H1 (cell line): Measurements from ENCODE around the gene CUBN. TPM values are rescaled to one million over a fixed set of nuclear protein-coding genes. Genes with fewer than 3 reads are reported as not detected.

ENCODE experiments used
- CTCF ChIA-PET: fragments of 300-600 bp; sonication (Branson Sonifier 250); formaldehyde crosslinking; loops from one replicate; lab custom pipeline; 2021; ENCODE audit not compliant: partially characterized antibody; lab: Charles Lee
- POLR2A ChIA-PET: fragments of 300-600 bp; sonication (Branson Sonifier 250); formaldehyde crosslinking; loops from one replicate; lab custom pipeline; 2021; ENCODE audit warnings: inconsistent platforms; ENCODE audit not compliant: partially characterized antibody; lab: Charles Lee
- DNase-seq, 2 experiments: peaks; one replicate each; pipeline versions ENCODE4 v3.0.0 to v3.0.0-alpha.2; 2010 to 2022; ENCODE audit warnings: low spot score in 2 of 2, low read depth in 1 of 2, mixed read lengths in 1 of 2
- FAIRE-seq: peaks from 2 replicates; lab custom pipeline; 2011; peaks lifted over from hg19 to GRCh38; lab: Jason Lieb, UNC
- H2AFZ ChIP-seq: 2 replicates; pipeline ENCODE4 v1.8.1; 2012; ENCODE audit warnings: low read length, inconsistent platforms
- H2AK5ac ChIP-seq: 2 replicates; pipeline ENCODE4 v1.6.1; 2013; ENCODE audit warnings: low read depth, low read length
- H2BK120ac ChIP-seq: replicated peaks from 2 replicates; pipeline ENCODE3; 2013; ENCODE audit warnings: low read depth, low read length, inconsistent platforms
- H2BK12ac ChIP-seq: 2 replicates; pipeline ENCODE4 v1.6.1; 2013; ENCODE audit warnings: low read depth, low read length
- H2BK15ac ChIP-seq: 2 replicates; pipeline ENCODE4 v1.6.1; 2013; ENCODE audit warnings: low read length
- H2BK20ac ChIP-seq: 2 replicates; pipeline ENCODE4 v1.6.1; 2013; ENCODE audit warnings: low read length
- H2BK5ac ChIP-seq: 2 replicates; pipeline ENCODE4 v1.6.1; 2013; ENCODE audit warnings: low read depth, low read length
- H3K14ac ChIP-seq: 2 replicates; pipeline ENCODE4 v1.6.1; 2013; ENCODE audit warnings: inconsistent platforms; ENCODE audit not compliant: insufficient read length
- H3K18ac ChIP-seq: 2 replicates; pipeline ENCODE4 v1.6.1; 2013; ENCODE audit warnings: low read length; ENCODE audit errors: extremely low read depth
- H3K23ac ChIP-seq: 2 replicates; pipeline ENCODE4 v1.6.1; 2013; ENCODE audit warnings: inconsistent platforms; ENCODE audit not compliant: insufficient read length
- H3K23me2 ChIP-seq: 2 replicates; pipeline ENCODE4 v1.6.1; 2013; ENCODE audit warnings: low read depth, low read length
- H3K27ac ChIP-seq: 2 replicates; pipeline ENCODE4 v1.6.1; 2011; ENCODE audit warnings: low read depth, low read length, inconsistent platforms
- H3K27me3 ChIP-seq, 4 experiments: replicated peaks in 1 of 4; 1 replicate in 1 of 4; 2 replicates in 3 of 4; pipeline versions ENCODE4 v1.6.1 to v1.8.1; 2011 to 2013; ENCODE audit warnings: low read length in 3 of 4, mild to moderate bottlenecking in 3 of 4, inconsistent platforms in 2 of 4, mixed read lengths in 2 of 4, moderate library complexity in 1 of 4; ENCODE audit not compliant: control insufficient read depth in 3 of 4, insufficient read depth in 3 of 4; ENCODE audit errors: extremely low read depth in 1 of 4
- H3K36me3 ChIP-seq, 4 experiments: 2 replicates each; pipeline versions ENCODE4 v1.6.1 to v1.8.1; 2011 to 2013; ENCODE audit warnings: mild to moderate bottlenecking in 4 of 4, low read length in 3 of 4, moderate library complexity in 2 of 4, control low read depth in 1 of 4, inconsistent platforms in 1 of 4; ENCODE audit not compliant: insufficient read depth in 4 of 4, control insufficient read depth in 2 of 4
- H3K4ac ChIP-seq: replicated peaks from 2 replicates; pipeline ENCODE3; 2013; ENCODE audit warnings: low read length, low read depth, mixed read lengths, inconsistent platforms; ENCODE audit not compliant: insufficient read length
- H3K4me1 ChIP-seq, 4 experiments: replicated peaks in 1 of 4; 1 replicate in 1 of 4; 2 replicates in 3 of 4; pipeline versions ENCODE4 v1.6.1 to v1.8.1; 2011 to 2013; ENCODE audit warnings: low read length in 3 of 4, inconsistent platforms in 2 of 4, mixed read lengths in 1 of 4; ENCODE audit not compliant: insufficient read depth in 4 of 4, control insufficient read depth in 3 of 4
- H3K4me2 ChIP-seq, 2 experiments: 2 replicates each; pipeline versions ENCODE4 v1.6.1 to v1.8.1; 2011 to 2013; ENCODE audit warnings: low read depth in 2 of 2, low read length in 2 of 2, control low read depth in 1 of 2, inconsistent platforms in 1 of 2, mild to moderate bottlenecking in 1 of 2; ENCODE audit not compliant: insufficient read depth in 1 of 2
- H3K4me3 ChIP-seq, 4 experiments: fragments of 200-600, 300-600 bp in 1 of 4; sonication (generic), shearing (Covaris generic), sonication (Bioruptor Twin) in 1 of 4; 2 replicates each; pipeline versions ENCODE4 v1.5.1 to v1.8.1; 2011 to 2016; ENCODE audit warnings: low read length in 4 of 4, low read depth in 3 of 4, control low read depth in 2 of 4, inconsistent platforms in 2 of 4, mild to moderate bottlenecking in 2 of 4, mixed read lengths in 1 of 4, moderate library complexity in 1 of 4; ENCODE audit not compliant: insufficient read depth in 2 of 4; ENCODE audit errors: extremely low read depth in 1 of 4
- H3K56ac ChIP-seq: replicated peaks from 2 replicates; pipeline ENCODE3; 2013; ENCODE audit warnings: low read depth, mild to moderate bottlenecking, mixed read lengths, low read length, inconsistent platforms; ENCODE audit not compliant: insufficient read length
- H3K79me1 ChIP-seq: 2 replicates; pipeline ENCODE4 v1.6.1; 2013; ENCODE audit warnings: low read depth, low read length, control low read depth
- H3K79me2 ChIP-seq, 2 experiments: 2 replicates each; pipeline versions ENCODE4 v1.6.1 to v1.8.1; 2012 to 2013; ENCODE audit warnings: low read length in 2 of 2, mild to moderate bottlenecking in 2 of 2, inconsistent platforms in 1 of 2; ENCODE audit not compliant: insufficient read depth in 2 of 2, control insufficient read depth in 1 of 2
- H3K9ac ChIP-seq, 4 experiments: replicated peaks in 1 of 4; 1 replicate in 1 of 4; 2 replicates in 3 of 4; pipeline versions ENCODE4 v1.6.1 to v1.8.1; 2011 to 2013; ENCODE audit warnings: low read depth in 3 of 4, low read length in 3 of 4, control low read depth in 2 of 4, mild to moderate bottlenecking in 2 of 4, moderate library complexity in 2 of 4, inconsistent platforms in 1 of 4; ENCODE audit errors: extremely low read depth in 1 of 4
- H3K9me3 ChIP-seq, 2 experiments: 2 replicates each; pipeline versions ENCODE4 v1.6.1 to v1.8.1; 2012 to 2013; ENCODE audit warnings: mild to moderate bottlenecking in 2 of 2, moderate library complexity in 2 of 2, control low read depth in 1 of 2, inconsistent platforms in 1 of 2, low read depth in 1 of 2, low read length in 1 of 2, mixed read lengths in 1 of 2; ENCODE audit not compliant: insufficient read depth in 2 of 2
- H4K20me1 ChIP-seq, 2 experiments: replicated peaks in 1 of 2; 2 replicates each; pipeline versions ENCODE3 to v1.8.1; 2011 to 2013; ENCODE audit warnings: inconsistent platforms in 2 of 2, low read length in 2 of 2, mild to moderate bottlenecking in 1 of 2; ENCODE audit not compliant: insufficient read depth in 2 of 2, control insufficient read depth in 1 of 2
- H4K5ac ChIP-seq: 2 replicates; pipeline ENCODE4 v1.6.1; 2013; ENCODE audit warnings: low read length, low read depth, mixed read lengths, inconsistent platforms; ENCODE audit not compliant: insufficient read length
- H4K8ac ChIP-seq: 2 replicates; pipeline ENCODE4 v1.8.0; 2013; ENCODE audit warnings: mild to moderate bottlenecking, moderate library complexity, low read length, inconsistent platforms; ENCODE audit not compliant: insufficient read depth; ENCODE audit errors: extremely low read depth
- H4K91ac ChIP-seq: replicated peaks from 2 replicates; pipeline ENCODE3; 2013; ENCODE audit warnings: low read length, mixed read lengths, inconsistent platforms; ENCODE audit not compliant: insufficient read length
- CEBPB ChIP-seq: IDR thresholded peaks from 2 replicates; pipeline ENCODE4 v1.6.1; 2012; ENCODE audit warnings: low read depth, low read length
- CHD1 ChIP-seq: IDR thresholded peaks from 2 replicates; pipeline ENCODE4 v1.6.1; 2012; ENCODE audit warnings: low read depth, low read length, improper control_type of control experiment
- CHD2 ChIP-seq: IDR thresholded peaks from 2 replicates; pipeline ENCODE4 v1.6.1; 2012; ENCODE audit warnings: low read length, improper control_type of control experiment
- CREB1 ChIP-seq: IDR thresholded peaks from 2 replicates; pipeline ENCODE4 v1.6.1; 2012; ENCODE audit warnings: inconsistent platforms
- HDAC6 ChIP-seq: IDR thresholded peaks from one replicate; pipeline ENCODE4 v1.7.1; 2012; ENCODE audit warnings: low read depth, mild to moderate bottlenecking, inconsistent platforms, low read length, moderate library complexity
- PHF8 ChIP-seq: fragments of 200-600 bp; sonication (generic); conservative IDR thresholded peaks from 2 replicates; pipeline ENCODE4 v1.7.1; 2012; ENCODE audit warnings: low read depth, mild to moderate bottlenecking, inconsistent platforms, low read length, moderate library complexity
- POLR2AphosphoS5 ChIP-seq: IDR thresholded peaks from 2 replicates; pipeline ENCODE4 v1.6.1; 2011; ENCODE audit warnings: low read depth, low read length
- RNF2 ChIP-seq: fragments of 200-900, 300-1000 bp; sonication (generic); IDR thresholded peaks from 2 replicates; pipeline ENCODE4 v1.7.1; 2016; ENCODE audit warnings: borderline replicate concordance, low read depth, mild to moderate bottlenecking, antibody characterized with exemption, low read length; ENCODE audit not compliant: poor library complexity, severe bottlenecking; ENCODE audit errors: missing control alignments
- SP2 ChIP-seq: IDR thresholded peaks from 2 replicates; pipeline ENCODE4 v1.6.1; 2012; ENCODE audit warnings: mild to moderate bottlenecking, low read length, inconsistent platforms
- SRF ChIP-seq: IDR thresholded peaks from 2 replicates; pipeline ENCODE4 v1.6.1; 2011; ENCODE audit warnings: mild to moderate bottlenecking, low read depth, low read length, moderate library complexity
- TBP ChIP-seq: IDR thresholded peaks from 2 replicates; pipeline ENCODE4 v1.6.1; 2011; ENCODE audit warnings: low read depth, low read length, improper control_type of control experiment
- WGBS, 2 experiments: shearing (Covaris generic) in 1 of 2; methylation state at CpG; one replicate each; pipeline versions ENCODE4 v1.1.6 to v1.1.7; 2013 to 2015; ENCODE audit warnings: low lambda C conversion rate in 2 of 2, mixed read lengths in 2 of 2, inconsistent platforms in 1 of 2, low coverage in 1 of 2, missing lambda C conversion rate in 1 of 2; ENCODE audit not compliant: insufficient replicate concordance in 2 of 2, insufficient coverage in 1 of 2, insufficient read length in 1 of 2; ENCODE audit errors: extremely low coverage in 1 of 2, missing lambda C conversion rate in 1 of 2; 5-methylcytosine and 5-hydroxymethylcytosine counted together
- polyA plus RNA-seq, 7 experiments: library from polyadenylated mRNA; depleted of rRNA in 3 of 7; stranded (reverse) in 5 of 7; unstranded in 2 of 7; fragments of >200 nt in 5 of 7; fragments of 200-250 nt in 2 of 7; gene quantifications; 1 replicate in 5 of 7; 2 replicates in 1 of 7; 4 replicates in 1 of 7; pipeline versions ENCODE4 v1.2.1 to v1.2.3, GENCODE V29; 2011 to 2013; ENCODE audit warnings: missing spikeins in 2 of 7, mixed read lengths in 2 of 7
- total RNA-seq: library from RNA; stranded (reverse); fragmentation: NEBNext Ultra II Directional; extraction: Animal tissue kit (Norgen Biotek cat#: 25700); gene quantifications from 2 replicates; pipeline ENCODE4 v1.2.1, GENCODE V29; 2021

Gene CUBN
- total and polyA plus RNA-seq, 2 of the 8 experiments (the other 6 are each of a cell fraction or from before 2014, with no cell fraction given) = 0.04 to 0.08 TPM

- Histone ChIP-seq H3K4me2 (peak overlapping the region; percentile 25 to 45; a peak in 1 of 4 replicates), H2BK20ac (no peak overlapping the region), H2BK15ac (no peak overlapping the region), H3K27ac (no peak overlapping the region), H3K56ac (no peak overlapping the region), H3K4ac (no peak overlapping the region), H3K36me3 (no peaks in the 10 kb centered on the region), H3K14ac (no peak overlapping the region), H3K23me2 (no peaks in the 10 kb centered on the region), H3K23ac (no peak overlapping the region), H3K79me1 (no peaks in the 10 kb centered on the region), H3K9ac (no peak overlapping the region), H2BK120ac (no peak overlapping the region), H4K8ac (no peak overlapping the region), H3K79me2 (no peaks in the 10 kb centered on the region), H2BK12ac (no peak overlapping the region), H3K18ac (no peak overlapping the region), H4K20me1 (no peaks in the 10 kb centered on the region), H3K4me3 (peak overlapping the region in 1 of 4 experiments; percentile 25; a peak in 1 of 8 replicates), H2BK5ac (no peak overlapping the region), H3K27me3 (no peaks in the 10 kb centered on the region), H2AK5ac (no peak overlapping the region), H3K4me1 (peaks cover 6 to 14% (median 13%) of the 10 kb centered on the region in 4 experiments), H3K9me3 (no peaks in the 10 kb centered on the region), H4K91ac (no peak overlapping the region), H2AFZ (no peak overlapping the region), H4K5ac (no peak overlapping the region)
- TF ChIP-seq CHD2 (no peak), SP2 (no peak), CEBPB (no peak), CREB1 (no peak), CHD1 (no peak), HDAC6 (no peak), RNF2 (no peak), POLR2AphosphoS5 (no peak), TBP (no peak), SRF (no peak), PHF8 (no peak)
- POLR2A ChIA-PET = interaction anchor here (0.6 to 1.7 kb wide), 4 partner anchors 18 to 215 kb away, joined by 3 to 5 read pairs (median 4); no protein-coding TSS in a partner anchor
- DNase-seq (peak in 1 of 2 experiments; percentile 48), FAIRE-seq (peak; percentile 60)
- 36% methylated on average over 6 of the region's 6 CpGs; no CpG with 5 or more reads in 1 of the 2 experiments for WGBS, 2 experiments
- CTCF ChIA-PET = interaction anchor here (0.6 to 1.0 kb wide), 2 partner anchors 131 to 159 kb away, joined by 3 to 4 read pairs; no protein-coding TSS in a partner anchor
Measured at GRCh38 chr10:17022466-17022825, 107.2 kb downstream of the CUBN start.
